HL-60 (cell line): ENCODE measurements around the gene NEK9.

Experiments
- GABPA ChIP-seq: IDR thresholded peaks from 2 replicates; pipeline ENCODE4 v1.6.1; 2012; ENCODE audit warnings: low read depth
- POLR2AphosphoS5 ChIP-seq: IDR thresholded peaks from 2 replicates; pipeline ENCODE4 v1.6.1; 2012; ENCODE audit warnings: low read depth
- TF ChIP-seq, protein P1 (sequence below): IDR thresholded peaks from one replicate; pipeline ENCODE4 v1.5.1; 2011; ENCODE audit warnings: low read length, control low read depth, inconsistent platforms; ENCODE audit not compliant: insufficient read depth

DNA sequence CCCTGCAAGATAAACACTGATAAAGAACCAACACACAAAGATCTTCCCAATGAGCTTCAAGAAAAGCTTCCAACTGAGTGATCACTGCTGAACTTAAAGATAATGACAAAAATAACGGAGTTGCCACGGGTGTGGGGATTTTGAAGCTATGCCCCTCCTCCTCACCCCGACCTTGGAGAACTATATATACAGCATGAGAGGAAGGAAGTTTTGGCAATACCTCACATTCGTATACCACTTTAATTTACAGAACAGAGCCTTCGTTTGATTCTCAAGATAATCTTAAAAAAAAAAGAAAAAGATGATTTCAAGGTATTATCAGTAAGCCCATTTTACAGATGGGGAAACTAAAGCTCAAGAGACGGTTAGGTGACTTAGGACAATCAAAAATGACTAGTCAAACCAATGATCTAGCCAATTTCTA is 715 bp downstream of the NEK9 start:
- TF ChIP-seq, protein P1, sequence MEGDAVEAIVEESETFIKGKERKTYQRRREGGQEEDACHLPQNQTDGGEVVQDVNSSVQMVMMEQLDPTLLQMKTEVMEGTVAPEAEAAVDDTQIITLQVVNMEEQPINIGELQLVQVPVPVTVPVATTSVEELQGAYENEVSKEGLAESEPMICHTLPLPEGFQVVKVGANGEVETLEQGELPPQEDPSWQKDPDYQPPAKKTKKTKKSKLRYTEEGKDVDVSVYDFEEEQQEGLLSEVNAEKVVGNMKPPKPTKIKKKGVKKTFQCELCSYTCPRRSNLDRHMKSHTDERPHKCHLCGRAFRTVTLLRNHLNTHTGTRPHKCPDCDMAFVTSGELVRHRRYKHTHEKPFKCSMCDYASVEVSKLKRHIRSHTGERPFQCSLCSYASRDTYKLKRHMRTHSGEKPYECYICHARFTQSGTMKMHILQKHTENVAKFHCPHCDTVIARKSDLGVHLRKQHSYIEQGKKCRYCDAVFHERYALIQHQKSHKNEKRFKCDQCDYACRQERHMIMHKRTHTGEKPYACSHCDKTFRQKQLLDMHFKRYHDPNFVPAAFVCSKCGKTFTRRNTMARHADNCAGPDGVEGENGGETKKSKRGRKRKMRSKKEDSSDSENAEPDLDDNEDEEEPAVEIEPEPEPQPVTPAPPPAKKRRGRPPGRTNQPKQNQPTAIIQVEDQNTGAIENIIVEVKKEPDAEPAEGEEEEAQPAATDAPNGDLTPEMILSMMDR = no peak
- TF ChIP-seq GABPA (no peak), POLR2AphosphoS5 (no peak)
